Lower leg skin (tissue), 4 donors: Measurements from ENCODE around the gene PDZRN3. TPM values are rescaled to one million over a fixed set of nuclear protein-coding genes. Genes with fewer than 3 reads are reported as not detected.

ENCODE experiments used
- DNase-seq, 2 donors: peaks; one replicate each; pipeline ENCODE4 v3.0.0-alpha.2; 2019; ENCODE audit warnings: low spot score in 2 of 2
- H3K4me3 ChIP-seq: fragments of 200-600 bp; sonication (generic); 2 replicates; pipeline ENCODE4 v1.5.1; 2017; ENCODE audit warnings: mild to moderate bottlenecking, low read depth; ENCODE audit not compliant: poor library complexity, severe bottlenecking
- POLR2A ChIP-seq, 2 donors: fragments of 450-650 bp; IDR thresholded peaks; one replicate each; pipeline ENCODE4 v1.6.1; 2016 to 2017; ENCODE audit warnings: antibody characterized with exemption in 2 of 2, mild to moderate bottlenecking in 1 of 2, moderate library complexity in 1 of 2
- WGBS, 2 donors: methylation state at CpG; one replicate each; pipeline ENCODE4 v1.1.5; 2018; 5-methylcytosine and 5-hydroxymethylcytosine counted together
- intact Hi-C: fragments of 100-400 bp; cut with DNase I; formaldehyde crosslinking; loops from one replicate; pipeline ENCODE4 v1.15.0; 2023; ENCODE audit warnings: low total_unique reads
- total RNA-seq, 4 donors: library from RNA; depleted of rRNA; stranded (reverse); fragments of >200 nt; gene quantifications; one replicate each; pipeline ENCODE4 v1.1.0, GENCODE V29; 2016
- TF ChIP-seq, protein P1 (sequence below), 3 donors: fragments of 450-650 bp; IDR thresholded peaks; one replicate each; pipeline ENCODE4 v1.5.1; 2016; ENCODE audit warnings: antibody characterized with exemption in 3 of 3, mild to moderate bottlenecking in 3 of 3, moderate library complexity in 2 of 3

Gene PDZRN3
- total RNA-seq, 4 donors from 2014 or later: 9.7 to 29.9 (median 13.4) TPM

DNA sequence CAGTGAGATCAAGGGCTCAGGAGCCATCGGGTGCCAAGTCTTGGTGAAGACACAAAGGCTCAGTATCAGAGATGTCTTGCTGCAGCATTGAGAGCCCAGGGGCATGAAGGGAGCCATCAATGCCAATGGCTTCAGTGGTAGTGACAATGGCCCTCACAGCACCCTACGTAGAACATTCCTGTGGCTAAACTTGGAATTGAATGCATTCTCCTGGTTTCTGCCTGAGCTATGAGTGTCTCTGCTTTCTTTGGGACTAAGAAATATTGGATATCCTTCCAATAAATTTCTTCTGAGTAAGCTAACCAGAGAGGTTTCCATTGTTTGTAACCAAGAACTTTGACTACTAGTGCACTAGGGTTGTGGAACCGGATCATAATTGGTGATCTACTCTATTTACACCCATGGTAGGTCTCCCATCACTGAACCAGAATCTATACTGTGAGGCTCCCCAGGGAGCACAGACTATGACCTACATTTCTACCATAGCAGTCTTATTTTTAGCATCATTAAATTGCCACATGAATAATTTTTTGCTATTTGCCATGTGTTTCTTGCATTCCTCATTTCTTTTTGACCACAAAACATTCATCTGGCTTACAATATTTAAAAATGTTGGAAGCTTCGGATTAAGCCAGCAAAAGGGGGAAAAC lies 31.6 kb upstream of the PDZRN3 start:
- WGBS, 2 donors: 73 to 81% methylated on average over 4 of the region's 4 CpGs
- no peak overlapping the region for H3K4me3 ChIP-seq

GRCh38 chr3:73655197-73655596 lies 30.5 kb upstream of the PDZRN3 start:
- DNase-seq: no peak
- 84 to 88% methylated on average over 5 of the region's 5 CpGs for WGBS, 2 donors
- H3K4me3 ChIP-seq: no peak overlapping the region
- TF ChIP-seq POLR2A (IDR thresholded peaks at IDR 0.05): no peak
- TF ChIP-seq, protein P1, sequence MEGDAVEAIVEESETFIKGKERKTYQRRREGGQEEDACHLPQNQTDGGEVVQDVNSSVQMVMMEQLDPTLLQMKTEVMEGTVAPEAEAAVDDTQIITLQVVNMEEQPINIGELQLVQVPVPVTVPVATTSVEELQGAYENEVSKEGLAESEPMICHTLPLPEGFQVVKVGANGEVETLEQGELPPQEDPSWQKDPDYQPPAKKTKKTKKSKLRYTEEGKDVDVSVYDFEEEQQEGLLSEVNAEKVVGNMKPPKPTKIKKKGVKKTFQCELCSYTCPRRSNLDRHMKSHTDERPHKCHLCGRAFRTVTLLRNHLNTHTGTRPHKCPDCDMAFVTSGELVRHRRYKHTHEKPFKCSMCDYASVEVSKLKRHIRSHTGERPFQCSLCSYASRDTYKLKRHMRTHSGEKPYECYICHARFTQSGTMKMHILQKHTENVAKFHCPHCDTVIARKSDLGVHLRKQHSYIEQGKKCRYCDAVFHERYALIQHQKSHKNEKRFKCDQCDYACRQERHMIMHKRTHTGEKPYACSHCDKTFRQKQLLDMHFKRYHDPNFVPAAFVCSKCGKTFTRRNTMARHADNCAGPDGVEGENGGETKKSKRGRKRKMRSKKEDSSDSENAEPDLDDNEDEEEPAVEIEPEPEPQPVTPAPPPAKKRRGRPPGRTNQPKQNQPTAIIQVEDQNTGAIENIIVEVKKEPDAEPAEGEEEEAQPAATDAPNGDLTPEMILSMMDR (IDR thresholded peaks at IDR 0.05): no peak
- intact Hi-C loops: no loop called here

More for the DNA sequence above, 31.6 kb upstream of the PDZRN3 start:
- no peak for TF ChIP-seq POLR2A (IDR thresholded peaks at IDR 0.05)
- TF ChIP-seq, protein P1 (IDR thresholded peaks at IDR 0.05): no peak
- intact Hi-C loops: no loop called here
- no peak for DNase-seq

DNA sequence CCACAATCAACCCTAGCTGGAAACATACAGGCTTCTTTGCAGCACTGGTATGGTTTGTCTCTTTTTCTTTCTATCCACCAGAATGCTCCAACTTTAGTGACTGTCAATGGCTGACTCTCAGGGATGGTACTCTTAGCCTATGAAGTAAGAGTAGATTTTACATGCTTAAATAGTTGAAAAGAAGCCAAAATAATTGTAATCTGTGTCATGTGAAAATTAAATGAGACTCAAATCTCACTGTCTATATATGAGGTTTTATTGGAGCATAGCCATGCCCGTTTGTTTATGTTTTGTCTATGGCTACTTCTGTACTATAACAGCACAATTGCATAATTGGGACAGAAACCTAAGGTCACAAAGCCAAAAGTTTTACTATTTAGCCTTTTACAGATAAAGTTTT lies 29.1 kb upstream of the PDZRN3 start:
- TF ChIP-seq, protein P1 (IDR thresholded peaks at IDR 0.05): no peak
- no peak for TF ChIP-seq POLR2A (IDR thresholded peaks at IDR 0.05)
- 43 to 58% methylated on average over 1 of the region's 1 CpG for WGBS, 2 donors
- no peak for DNase-seq
- no peak overlapping the region for H3K4me3 ChIP-seq
- intact Hi-C loops: no loop called here

DNA sequence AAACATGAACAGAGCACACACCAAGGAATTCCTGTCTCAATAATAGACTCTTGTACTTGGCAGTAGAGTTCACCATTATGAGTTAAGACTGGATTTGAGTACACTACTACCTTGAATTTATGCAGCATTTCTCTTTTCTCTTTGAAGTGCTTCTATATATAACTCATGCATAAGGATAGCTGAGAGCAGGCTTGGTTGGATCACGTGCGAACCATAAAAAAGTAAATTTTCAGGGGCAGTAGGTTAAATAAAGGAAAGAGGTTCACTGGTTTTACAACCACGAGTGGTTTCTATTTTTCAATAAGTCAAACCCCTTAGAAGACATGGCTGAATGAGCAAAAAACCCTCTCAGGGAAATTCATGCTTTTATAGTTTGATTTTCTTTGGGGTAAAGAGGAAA lies 28.6 kb upstream of the PDZRN3 start:
- 77 to 81% methylated on average over 3 of the region's 3 CpGs for WGBS, 2 donors
- no peak overlapping the region for H3K4me3 ChIP-seq
- DNase-seq: no peak
- TF ChIP-seq, protein P1 (IDR thresholded peaks at IDR 0.05): no peak
- TF ChIP-seq POLR2A (IDR thresholded peaks at IDR 0.05): no peak
- intact Hi-C loops: no loop called here

GRCh38 chr3:73652896-73653295 lies 28.2 kb upstream of the PDZRN3 start:
- no peak overlapping the region for H3K4me3 ChIP-seq
- WGBS, 2 donors: 84 to 87% methylated on average over 3 of the region's 3 CpGs
- DNase-seq: no peak
- TF ChIP-seq, protein P1 (IDR thresholded peaks at IDR 0.05): no peak
- no peak for TF ChIP-seq POLR2A (IDR thresholded peaks at IDR 0.05)
- intact Hi-C loops: no loop called here

GRCh38 chr3:73637042-73637441 lies 12.3 kb upstream of the PDZRN3 start:
- intact Hi-C loops: no loop called here

More at GRCh38 chr3:73637042-73637441, 12.3 kb upstream of the PDZRN3 start:
- no peak for DNase-seq
- no peak for TF ChIP-seq POLR2A (IDR thresholded peaks at IDR 0.05)
- TF ChIP-seq, protein P1 (IDR thresholded peaks at IDR 0.05): no peak
- H3K4me3 ChIP-seq: no peak overlapping the region
